Stimulated activated CD8-positive, alpha-beta memory T cell treated with anti-CD3 and anti-CD28 coated beads, Interleukin-7, amount 100 ng/mL, for 1 hour (primary cell): ENCODE results near the gene AOPEP.

Source experiments
- DNase-seq, 2 donors: peaks; one replicate each; pipeline ENCODE4 v3.0.0-alpha.2; 2020; ENCODE audit warnings: low read depth in 2 of 2

AOPEP gene

DNA sequence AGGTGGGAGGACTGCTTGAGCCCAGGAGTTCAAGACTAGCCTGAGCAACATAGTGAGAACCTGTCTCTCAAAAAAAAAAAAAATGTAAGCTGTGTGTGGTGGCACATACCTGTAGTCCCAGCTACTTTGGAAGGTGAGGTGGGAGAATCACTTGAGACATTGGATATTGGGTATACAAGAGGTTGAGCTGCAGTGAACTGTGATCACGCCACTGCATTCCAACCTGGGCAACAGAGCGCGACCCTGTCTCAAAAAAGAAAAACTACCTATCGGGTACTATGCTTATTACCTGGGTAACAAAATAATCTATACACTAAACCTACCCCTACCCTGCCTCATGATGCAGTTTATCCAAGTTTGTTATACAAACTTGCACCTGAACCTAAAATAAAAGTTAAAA lies 64.9 kb downstream of the AOPEP start:
- DNase-seq, result no peak

- DNase-seq, result no peak
Observed at GRCh38 chr9:94792511-94792910, 66.0 kb downstream of the AOPEP start.

DNA sequence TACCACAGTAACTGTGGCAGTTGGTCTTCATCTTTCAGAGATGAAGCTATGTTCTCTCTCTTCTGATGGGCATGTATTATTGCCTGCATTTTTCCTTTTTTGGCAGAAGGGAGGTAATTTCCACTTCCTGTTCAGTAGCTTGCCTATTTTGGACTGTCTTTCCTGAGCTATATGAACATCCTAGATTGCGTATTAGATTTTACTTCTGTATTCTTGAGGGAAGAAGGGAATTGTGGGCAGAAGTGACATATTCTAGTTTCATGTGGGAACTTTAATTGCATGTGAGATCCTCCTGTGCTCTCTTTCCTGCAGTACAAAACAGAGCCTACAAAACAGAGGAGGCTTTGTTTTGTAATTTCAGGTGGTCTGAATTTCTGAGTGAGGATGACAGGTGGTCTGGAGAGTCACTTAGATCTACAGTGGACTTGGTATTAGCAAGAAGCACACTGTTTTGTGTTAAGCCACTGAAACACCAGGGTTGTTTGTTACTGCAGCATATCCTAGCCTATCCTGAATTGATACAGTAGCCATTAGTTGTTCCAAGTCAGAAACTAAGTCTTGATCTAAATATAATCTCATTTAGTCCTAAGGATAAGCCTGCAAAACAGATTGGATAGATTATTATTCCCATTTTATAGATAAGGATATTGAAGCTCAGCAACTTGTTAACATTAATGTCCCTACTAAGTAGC lies 68.1 kb downstream of the AOPEP start:
- DNase-seq, result no peak

GRCh38 chr9:94796687-94797086 lies 70.2 kb downstream of the AOPEP start:
- no peak for DNase-seq

DNA sequence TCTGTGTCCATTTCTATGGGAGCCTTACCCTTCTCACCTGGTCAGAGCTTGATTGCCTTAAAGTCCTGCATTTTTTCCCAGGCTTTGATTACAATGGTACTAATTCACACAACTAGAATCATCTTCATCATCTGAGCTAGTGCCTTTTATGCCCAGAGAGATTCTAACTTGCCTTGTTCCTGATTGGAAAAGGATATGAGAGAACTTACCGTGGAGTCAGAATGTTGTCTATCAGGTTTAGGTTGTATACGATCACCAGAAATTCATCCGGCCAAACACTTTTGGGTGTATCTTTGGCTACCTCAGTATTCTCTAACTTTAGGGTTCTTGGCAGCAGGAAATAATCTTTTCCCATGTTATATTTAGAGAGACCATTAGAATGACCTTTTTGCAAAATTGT lies 71.7 kb downstream of the AOPEP start:
- no peak for DNase-seq

GRCh38 chr9:94798708-94799107 lies 72.2 kb downstream of the AOPEP start:
- DNase-seq, result no peak

DNA sequence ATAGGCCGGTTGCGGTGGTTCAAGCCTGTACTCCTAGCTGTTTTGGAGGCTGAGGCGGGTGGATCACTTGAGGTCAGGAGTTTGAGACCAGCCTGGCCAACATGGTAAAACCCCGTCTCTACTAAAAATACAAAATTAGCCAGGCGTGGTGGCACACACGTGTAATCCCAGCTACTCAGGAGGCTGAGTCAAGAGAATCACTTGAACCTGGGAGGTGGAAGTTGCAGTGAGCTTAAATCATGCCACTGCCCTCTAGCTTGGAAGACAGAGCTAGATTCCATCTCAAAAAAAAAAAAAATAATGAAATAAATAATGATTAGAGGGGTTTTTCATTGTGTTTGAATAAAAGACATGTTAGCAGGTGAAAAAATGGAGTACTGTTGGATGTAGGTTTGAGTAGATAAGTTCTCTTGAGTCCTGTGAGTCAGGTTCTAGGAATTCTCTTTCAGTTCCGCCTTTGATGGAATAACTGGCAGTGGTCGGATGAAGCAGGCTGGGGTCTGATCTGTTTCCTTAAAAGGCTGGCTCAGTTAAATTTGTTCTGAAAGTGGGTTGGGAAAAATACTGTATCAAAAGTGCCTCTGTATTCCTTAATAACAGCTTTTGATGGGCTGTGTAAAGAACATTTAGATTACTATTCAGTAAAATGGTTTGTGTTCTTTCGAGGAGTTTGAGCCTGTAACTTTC lies 73.2 kb downstream of the AOPEP start:
- DNase-seq, result no peak

DNA sequence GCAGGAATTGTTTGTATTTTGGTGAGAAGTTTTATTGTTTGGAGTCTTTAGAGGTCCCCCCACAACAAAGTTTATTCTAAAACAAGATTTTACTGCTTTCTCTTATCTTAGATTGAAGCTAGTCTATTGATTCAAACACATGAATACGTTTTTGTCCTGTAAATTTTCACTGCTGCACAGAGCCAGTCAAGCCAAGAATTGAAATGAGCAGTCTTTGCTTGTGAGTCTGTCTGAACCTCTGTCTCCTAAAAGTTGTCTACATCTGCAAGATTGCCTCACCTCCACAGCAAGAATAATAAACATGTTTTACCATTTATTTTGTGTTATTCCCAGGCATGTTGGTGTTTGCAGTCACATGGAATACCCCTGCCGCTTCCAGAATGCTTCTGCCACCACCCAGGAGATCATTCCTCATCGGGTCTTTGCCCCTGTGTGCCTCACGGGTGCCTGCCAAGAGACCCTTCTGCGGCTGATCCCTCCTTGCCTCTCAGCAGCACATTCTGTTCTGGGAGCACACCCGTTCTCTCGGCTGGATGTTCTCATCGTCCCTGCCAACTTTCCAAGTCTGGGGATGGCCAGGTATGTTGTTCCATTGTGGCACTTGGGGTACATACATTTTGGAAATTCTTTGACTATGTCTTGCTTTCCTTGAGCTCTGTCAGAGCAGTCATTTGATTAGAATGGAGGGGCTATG lies 74.1 kb downstream of the AOPEP start:
- DNase-seq, result no peak

DNA sequence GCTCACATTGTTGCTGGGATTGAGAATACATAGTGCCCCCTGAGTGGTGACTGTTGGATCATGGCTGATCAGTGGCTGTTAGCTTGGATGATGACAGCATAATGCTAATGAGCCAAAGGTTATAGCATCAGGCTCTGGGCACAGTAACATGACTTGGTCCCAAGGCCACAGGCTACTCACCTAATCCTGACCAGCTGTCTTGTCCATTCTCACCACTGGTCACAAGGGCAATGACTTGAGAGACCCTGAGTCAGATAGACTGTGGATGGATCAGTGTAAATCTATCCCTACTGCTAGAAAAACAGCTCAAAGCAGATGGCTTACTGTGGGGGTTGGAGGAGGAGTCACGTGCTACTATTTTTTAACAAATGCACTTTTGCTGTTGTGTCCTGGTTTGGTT lies 74.7 kb downstream of the AOPEP start:
- DNase-seq, result no peak

GRCh38 chr9:94801681-94802080 lies 75.2 kb downstream of the AOPEP start:
- no peak for DNase-seq

- no peak for DNase-seq
Observed at GRCh38 chr9:94802251-94802650, 75.8 kb downstream of the AOPEP start.

DNA sequence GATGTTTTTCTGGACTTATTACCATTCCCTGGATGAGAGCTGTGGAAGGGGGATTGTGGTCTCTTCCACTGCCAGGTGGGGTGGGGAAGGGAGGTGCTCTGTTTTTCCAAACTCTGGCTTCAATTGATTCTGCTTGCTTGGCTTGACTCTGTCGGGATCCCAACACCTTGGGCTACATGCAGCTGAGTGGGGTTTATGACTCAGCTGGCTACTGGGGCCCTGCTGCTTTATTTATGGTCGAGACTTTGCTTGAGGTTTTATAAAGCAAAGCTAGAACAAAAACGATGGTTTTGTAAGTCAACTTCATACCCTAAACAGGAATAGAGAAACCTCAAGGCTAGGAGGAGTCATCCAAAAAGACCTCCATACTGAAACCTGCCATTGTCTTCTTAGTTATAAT lies 76.3 kb downstream of the AOPEP start:
- no peak for DNase-seq

DNA sequence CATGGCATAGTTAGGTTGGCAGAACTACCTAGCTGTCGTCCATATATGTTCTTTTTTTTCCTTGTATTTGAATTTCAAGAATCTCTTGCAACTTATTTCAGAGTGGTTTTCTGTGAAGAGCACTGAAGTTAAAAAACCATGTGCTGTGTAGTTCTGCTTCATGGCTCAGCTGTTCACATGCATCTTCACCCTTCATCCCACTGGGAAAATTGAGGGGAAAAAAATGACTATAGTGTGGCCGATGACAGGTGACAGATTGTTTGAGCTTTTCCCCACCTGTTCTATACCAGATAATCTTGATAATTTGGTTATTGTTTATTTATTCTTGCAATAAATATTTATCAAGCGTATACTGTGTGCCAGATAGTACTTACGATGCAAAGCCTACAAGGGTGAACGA lies 77.8 kb downstream of the AOPEP start:
- no peak for DNase-seq

DNA sequence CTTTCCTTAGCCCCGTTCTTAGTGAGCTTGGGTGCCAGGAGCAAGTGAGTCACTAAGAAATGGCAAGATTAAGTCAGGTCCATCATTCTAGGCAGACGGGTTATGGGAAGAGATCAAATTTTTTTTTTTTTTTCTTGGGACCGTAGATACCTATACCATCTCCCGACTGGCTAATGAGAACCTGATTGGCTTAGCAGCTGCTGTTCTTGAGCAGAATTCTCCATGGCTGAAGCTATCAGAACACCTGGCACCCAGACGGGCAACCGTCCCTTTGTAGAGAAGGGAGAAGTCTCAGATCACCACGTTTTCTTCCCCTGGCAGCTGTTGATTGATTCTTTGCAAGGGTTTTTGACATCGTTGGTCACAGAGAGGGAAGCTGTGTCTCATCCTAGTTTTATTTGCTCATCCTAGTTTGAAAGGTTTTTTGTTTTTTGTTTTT lies 78.6 kb downstream of the AOPEP start:
- DNase-seq, result no peak

- DNase-seq, result no peak
Observed at GRCh38 chr9:94805585-94805984, 79.1 kb downstream of the AOPEP start.

- no peak for DNase-seq
Observed at GRCh38 chr9:94806307-94806893, 79.9 kb downstream of the AOPEP start.

DNA sequence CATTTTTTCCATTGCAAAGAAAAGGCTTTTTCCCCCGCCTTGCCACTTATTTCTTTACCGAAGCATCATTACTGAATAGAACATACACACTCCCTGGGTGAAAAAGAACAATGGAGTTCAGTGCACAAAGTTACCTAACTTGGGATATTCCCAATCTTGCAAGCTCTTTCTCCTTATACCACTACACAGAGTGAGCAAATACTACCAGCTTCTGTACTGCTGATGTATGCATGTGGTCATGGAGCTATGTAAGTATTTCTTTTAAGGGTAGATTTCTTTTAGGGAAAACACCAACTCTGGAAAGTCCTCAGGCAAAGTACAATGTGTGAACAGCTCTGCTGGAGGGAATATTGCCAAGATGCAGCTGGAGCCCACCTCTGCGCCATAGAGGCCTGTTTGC lies 81.1 kb downstream of the AOPEP start:
- DNase-seq, result no peak

GRCh38 chr9:94808926-94809700 lies 82.6 kb downstream of the AOPEP start:
- no peak for DNase-seq

DNA sequence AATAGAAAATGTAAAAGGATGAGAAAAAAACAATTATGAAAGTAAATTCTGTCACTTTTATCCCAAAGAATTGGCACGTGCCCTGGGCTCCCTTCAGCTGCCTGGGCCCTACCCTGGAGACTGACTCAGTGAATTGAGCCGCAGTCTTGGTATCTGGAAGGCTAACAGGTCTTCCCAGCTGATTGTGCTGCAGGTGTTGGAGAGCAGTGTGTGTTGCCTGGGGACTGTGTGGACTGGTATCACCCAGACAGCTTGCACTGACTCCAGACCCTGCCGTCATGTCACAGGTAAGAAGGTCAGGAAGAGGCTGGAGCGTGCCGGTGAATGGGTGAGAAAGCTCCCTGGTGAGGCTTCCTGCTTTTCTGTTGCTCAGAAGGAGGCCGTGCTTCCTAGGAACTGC lies 83.3 kb downstream of the AOPEP start:
- no peak for DNase-seq

GRCh38 chr9:94811074-94811473 lies 84.6 kb downstream of the AOPEP start:
- no peak for DNase-seq

DNA sequence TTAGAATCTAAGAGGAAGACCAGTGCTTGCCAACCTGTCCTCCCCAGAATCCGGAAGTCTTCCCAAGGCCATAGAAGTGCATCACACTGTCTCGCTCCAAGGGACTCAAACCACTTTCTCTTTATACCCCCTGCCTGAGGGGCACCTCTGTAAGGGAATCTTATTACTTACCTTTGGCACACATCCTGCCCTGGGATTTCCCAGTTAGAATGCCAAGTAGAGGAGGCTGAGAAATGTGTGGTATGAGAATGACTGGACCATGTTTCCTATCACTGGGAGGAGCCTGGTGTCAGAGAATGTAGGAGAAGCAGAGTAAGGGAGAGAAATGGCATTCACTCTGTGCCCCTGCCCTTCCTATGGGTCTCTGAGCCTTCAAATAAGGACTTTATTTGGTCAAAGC lies 85.8 kb downstream of the AOPEP start:
- no peak for DNase-seq

DNA sequence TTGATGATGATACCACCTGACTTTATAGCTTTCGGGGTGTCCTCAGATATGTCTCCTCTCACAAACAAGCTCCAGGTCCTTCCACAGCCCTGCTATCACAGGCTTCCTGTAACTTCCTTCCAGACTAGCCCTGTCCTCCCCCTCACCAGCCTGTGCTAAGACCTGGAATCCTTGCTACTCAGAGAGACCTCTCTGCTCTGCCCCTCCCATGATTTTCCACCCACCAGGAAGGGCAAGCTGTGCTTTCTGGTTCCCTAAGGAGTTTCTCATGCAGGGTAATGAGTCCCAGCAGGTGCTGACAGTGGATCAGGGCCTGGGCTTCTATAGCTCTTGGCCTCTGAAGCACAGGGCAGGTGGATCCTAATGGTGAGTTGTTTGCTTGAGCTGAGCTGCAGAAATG lies 86.9 kb downstream of the AOPEP start:
- DNase-seq, result no peak
